ENCODE data around the gene GBF1. TPM values are rescaled to one million over a fixed set of nuclear protein-coding genes. Genes with fewer than 3 reads are reported as not detected.

The GBF1 gene
- total and polyA plus RNA-seq, 2 of the 13 experiments (the other 11 are each of a cell fraction or from before 2014, with no cell fraction given), result 17.1 to 21.9 TPM

DNA sequence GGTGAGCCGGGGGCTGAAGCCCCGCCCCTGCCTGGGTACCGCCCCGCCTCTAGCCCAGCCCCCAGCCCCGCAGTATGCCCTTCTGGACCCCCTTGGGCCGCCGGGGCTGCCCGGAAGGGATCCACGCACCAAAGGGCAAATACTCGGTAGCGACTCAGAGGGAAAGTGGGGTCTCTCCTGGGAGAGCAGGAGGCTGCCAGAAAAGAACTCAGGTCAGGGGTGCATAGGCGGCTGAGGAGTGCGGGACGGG, 176.1 kb downstream of the GBF1 start (continued):
- TF ChIP-seq ZBTB40 (IDR thresholded peaks at IDR 0.05) (no peak), ZBTB40 (CRISPR knock-in tag; IDR thresholded peaks at IDR 0.05) (0 out of 2 replicates have a peak, but pooled peaks have one; percentile 1), ZNF569 (CRISPR knock-in tag; IDR thresholded peaks at IDR 0.05; ENCODE audit: borderline replicate concordance) (peak; percentile 70; the same call in 1 of the 2 replicates), ZNF136 (CRISPR knock-in tag; IDR thresholded peaks at IDR 0.05; ENCODE audit: low read depth) (no peak), CCDC6 (CRISPR knock-in tag; IDR thresholded peaks at IDR 0.05) (peak; percentile 56; the same call in 1 of the 2 replicates), REL (CRISPR knock-in tag; conservative IDR thresholded peaks at IDR 0.05) (peak; percentile 31; the same call in 1 of the 2 replicates), PITX1 (CRISPR knock-in tag; IDR thresholded peaks at IDR 0.05) (no peak; the same call in 1 of the 2 replicates), MEIS2 (CRISPR knock-in tag; IDR thresholded peaks at IDR 0.05) (no peak), ZNF430 (CRISPR knock-in tag; IDR thresholded peaks at IDR 0.05) (0 out of 2 replicates have a peak, but pooled peaks have one; percentile 7), ETS1 (CRISPR knock-in tag; IDR thresholded peaks at IDR 0.05) (no peak), PTBP1 (IDR thresholded peaks at IDR 0.05; ENCODE audit: low read depth, low read length, poor library complexity, severe bottlenecking) (peak; percentile 13), HNF1A (IDR thresholded peaks at IDR 0.05; ENCODE audit: low read depth) (no peak), HNF1A (CRISPR knock-in tag; IDR thresholded peaks at IDR 0.05; ENCODE audit: borderline replicate concordance) (no peak)
- TF ChIP-seq, protein P1, sequence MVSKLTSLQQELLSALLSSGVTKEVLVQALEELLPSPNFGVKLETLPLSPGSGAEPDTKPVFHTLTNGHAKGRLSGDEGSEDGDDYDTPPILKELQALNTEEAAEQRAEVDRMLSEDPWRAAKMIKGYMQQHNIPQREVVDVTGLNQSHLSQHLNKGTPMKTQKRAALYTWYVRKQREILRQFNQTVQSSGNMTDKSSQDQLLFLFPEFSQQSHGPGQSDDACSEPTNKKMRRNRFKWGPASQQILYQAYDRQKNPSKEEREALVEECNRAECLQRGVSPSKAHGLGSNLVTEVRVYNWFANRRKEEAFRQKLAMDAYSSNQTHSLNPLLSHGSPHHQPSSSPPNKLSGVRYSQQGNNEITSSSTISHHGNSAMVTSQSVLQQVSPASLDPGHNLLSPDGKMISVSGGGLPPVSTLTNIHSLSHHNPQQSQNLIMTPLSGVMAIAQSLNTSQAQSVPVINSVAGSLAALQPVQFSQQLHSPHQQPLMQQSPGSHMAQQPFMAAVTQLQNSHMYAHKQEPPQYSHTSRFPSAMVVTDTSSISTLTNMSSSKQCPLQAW (CRISPR knock-in tag; IDR thresholded peaks at IDR 0.05), result 0 out of 2 replicates have a peak, but pooled peaks have one; percentile 10
